DOHH2 (cell line): ENCODE results near the gene ABCG5.

Experiments
- H3F3A ChIP-seq: fragments of 200-600 bp; sonication (generic), shearing (Covaris generic); 2 replicates; pipeline ENCODE4 v1.6.0; 2016; ENCODE audit warnings: antibody characterized with exemption, mild to moderate bottlenecking; ENCODE audit not compliant: control insufficient read depth, insufficient read depth
- H3K27ac ChIP-seq: fragments of 200-600 bp; sonication (generic); 2 replicates; pipeline ENCODE4 v1.5.1; 2014; ENCODE audit warnings: low read depth, mild to moderate bottlenecking, low read length, moderate library complexity
- H3K27me3 ChIP-seq: fragments of 200-600 bp; sonication (generic); 2 replicates; pipeline ENCODE4 v1.6.1; 2014; ENCODE audit warnings: mild to moderate bottlenecking, low read length, mixed read lengths; ENCODE audit not compliant: control insufficient read depth
- H3K36me3 ChIP-seq: fragments of 200-600 bp; sonication (generic); 2 replicates; pipeline ENCODE4 v1.6.1; 2014; ENCODE audit warnings: mild to moderate bottlenecking, low read length, moderate library complexity, mixed read lengths; ENCODE audit not compliant: control insufficient read depth
- H3K4me1 ChIP-seq: fragments of 200-600 bp; sonication (generic); 2 replicates; pipeline ENCODE4 v1.6.1; 2014; ENCODE audit warnings: mild to moderate bottlenecking, low read length, mixed read lengths; ENCODE audit not compliant: control insufficient read depth
- H3K4me2 ChIP-seq: fragments of 200-600 bp; sonication (generic); 2 replicates; pipeline ENCODE4 v1.6.0; 2014; ENCODE audit warnings: mild to moderate bottlenecking, low read length, moderate library complexity
- H3K4me3 ChIP-seq: fragments of 200-600 bp; sonication (generic); 2 replicates; pipeline ENCODE4 v1.5.1; 2014; ENCODE audit warnings: mild to moderate bottlenecking, low read length, mixed read lengths
- H3K79me2 ChIP-seq: fragments of 200-600 bp; sonication (generic); 2 replicates; pipeline ENCODE4 v1.6.1; 2014; ENCODE audit warnings: mild to moderate bottlenecking, low read length, mixed read lengths; ENCODE audit not compliant: control insufficient read depth
- H3K9me2 ChIP-seq: fragments of 200-600 bp; sonication (generic); replicated peaks from 2 replicates; pipeline ENCODE4 v1.6.1; 2014; ENCODE audit warnings: mild to moderate bottlenecking, low read length, mixed read lengths; ENCODE audit not compliant: control insufficient read depth
- H3K9me3 ChIP-seq: fragments of 200-600 bp; sonication (generic); 2 replicates; pipeline ENCODE4 v1.6.1; 2014; ENCODE audit warnings: antibody characterized with exemption, low read length, mixed read lengths; ENCODE audit not compliant: control insufficient read depth, insufficient read depth
- H4K20me1 ChIP-seq: fragments of 200-600 bp; sonication (generic); 2 replicates; pipeline ENCODE4 v1.6.0; 2014; ENCODE audit warnings: low read depth, mild to moderate bottlenecking, antibody characterized with exemption, low read length, moderate library complexity; ENCODE audit not compliant: control insufficient read depth, insufficient read depth
- CTCF ChIP-seq: fragments of 200-600 bp; sonication (generic); IDR thresholded peaks from one replicate; pipeline ENCODE4 v1.5.1; 2014; ENCODE audit warnings: antibody characterized with exemption, mild to moderate bottlenecking, low read depth, low read length; ENCODE audit not compliant: poor library complexity, severe bottlenecking
- EZH2phosphoT487 ChIP-seq: fragments of 200-600 bp; sonication (generic); IDR thresholded peaks from 2 replicates; pipeline ENCODE4 v1.6.1; 2017; ENCODE audit warnings: borderline replicate concordance, mild to moderate bottlenecking, antibody characterized with exemption, low read length, moderate library complexity, mixed read lengths

The ABCG5 gene

GRCh38 chr2:43802135-43802534, 36.5 kb downstream of the ABCG5 start:
- no peaks in the 10 kb centered on the region for H3K4me1 ChIP-seq
- no peaks in the 10 kb centered on the region for H3K9me2 ChIP-seq
- H3K27me3 ChIP-seq, result no peaks in the 10 kb centered on the region
- no peaks in the 10 kb centered on the region for H3K36me3 ChIP-seq
- no peaks in the 10 kb centered on the region for H3F3A ChIP-seq
- H4K20me1 ChIP-seq, result no peaks in the 10 kb centered on the region
- no peak overlapping the region for H3K4me3 ChIP-seq
- no peak overlapping the region for H3K4me2 ChIP-seq
- H3K27ac ChIP-seq, result no peak overlapping the region
- TF ChIP-seq CTCF (no peak), EZH2phosphoT487 (no peak)
- no peaks in the 10 kb centered on the region for H3K9me3 ChIP-seq
- H3K79me2 ChIP-seq, result no peaks in the 10 kb centered on the region

GRCh38 chr2:43800894-43801293, 37.7 kb downstream of the ABCG5 start:
- no peaks in the 10 kb centered on the region for H4K20me1 ChIP-seq
- H3F3A ChIP-seq, result no peaks in the 10 kb centered on the region
- H3K4me1 ChIP-seq, result no peaks in the 10 kb centered on the region
- H3K36me3 ChIP-seq, result no peaks in the 10 kb centered on the region
- no peaks in the 10 kb centered on the region for H3K9me3 ChIP-seq
- TF ChIP-seq EZH2phosphoT487 (no peak), CTCF (no peak)
- no peak overlapping the region for H3K27ac ChIP-seq
- H3K4me3 ChIP-seq, result no peak overlapping the region
- H3K9me2 ChIP-seq, result no peaks in the 10 kb centered on the region
- H3K4me2 ChIP-seq, result no peak overlapping the region
- no peaks in the 10 kb centered on the region for H3K27me3 ChIP-seq
- H3K79me2 ChIP-seq, result no peaks in the 10 kb centered on the region

GRCh38 chr2:43798300-43798699, 40.3 kb downstream of the ABCG5 start:
- H3F3A ChIP-seq, result no peaks in the 10 kb centered on the region
- no peak overlapping the region for H3K27ac ChIP-seq
- H3K4me3 ChIP-seq, result no peak overlapping the region
- H3K9me3 ChIP-seq, result no peaks in the 10 kb centered on the region
- no peak overlapping the region for H3K4me2 ChIP-seq
- H3K27me3 ChIP-seq, result no peaks in the 10 kb centered on the region
- no peaks in the 10 kb centered on the region for H4K20me1 ChIP-seq
- TF ChIP-seq EZH2phosphoT487 (no peak), CTCF (peak; percentile 55)
- H3K79me2 ChIP-seq, result no peaks in the 10 kb centered on the region
- no peaks in the 10 kb centered on the region for H3K4me1 ChIP-seq
- no peaks in the 10 kb centered on the region for H3K9me2 ChIP-seq
- no peaks in the 10 kb centered on the region for H3K36me3 ChIP-seq

GRCh38 chr2:43796206-43796605, 42.4 kb downstream of the ABCG5 start:
- Histone ChIP-seq H3K4me1 (no peaks in the 10 kb centered on the region), H3F3A (no peaks in the 10 kb centered on the region), H3K4me3 (no peak overlapping the region), H3K4me2 (no peak overlapping the region), H3K27ac (no peak overlapping the region), H3K27me3 (no peaks in the 10 kb centered on the region), H3K36me3 (no peaks in the 10 kb centered on the region), H4K20me1 (no peaks in the 10 kb centered on the region), H3K9me3 (no peaks in the 10 kb centered on the region), H3K9me2 (no peaks in the 10 kb centered on the region), H3K79me2 (no peaks in the 10 kb centered on the region)
- TF ChIP-seq EZH2phosphoT487 (no peak), CTCF (no peak)
